ENCODE results near the gene NCL.
"Not testable (repeated sequence)": the region's sequence is repeated elsewhere in the genome, so short reads cannot be mapped to it uniquely, and the experiment has no call there.

The NCL gene

DNA sequence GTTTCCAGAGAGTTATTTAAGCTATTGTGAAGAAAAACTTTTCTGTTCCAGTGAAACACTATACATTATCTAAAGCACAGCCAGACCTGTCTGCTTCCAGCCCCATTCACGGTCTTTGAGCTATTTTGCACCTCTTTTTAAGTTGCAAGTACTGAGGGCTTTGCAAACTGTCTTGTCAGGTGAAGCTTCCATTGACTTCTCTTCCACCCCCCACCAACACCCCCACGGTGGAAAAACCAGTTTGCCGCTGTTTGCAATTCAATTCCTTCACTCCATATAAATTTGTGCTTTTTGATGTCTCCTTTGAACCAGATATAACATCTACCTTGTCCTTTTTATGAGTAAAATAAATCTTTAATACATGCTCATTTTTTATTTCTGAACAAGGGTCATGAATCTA, 53.0 kb downstream of the NCL start:
- H3K27me3 ChIP-seq (replicated peaks in 2 of 5; ENCODE audit: control insufficient read depth in 4 of 5, insufficient read depth in 5 of 5, low read length in 4 of 5) = peaks cover 0 to 8% (median 5%) of the 10 kb centered on the region in 5 experiments
- H3K4me3 ChIP-seq (ENCODE audit: control insufficient read depth in 1 of 7, extremely low read depth in 1 of 7, insufficient read depth in 4 of 7, low read depth in 2 of 7, low read length in 6 of 7) = peak overlapping the region in 1 of 7 experiments; percentile 78
- H3K9me3 ChIP-seq (ENCODE audit: control extremely low read depth in 1 of 5, control insufficient read depth in 4 of 5, insufficient read depth in 2 of 5, low read depth in 1 of 5, low read length in 4 of 5) = peaks cover 0 to 5% (median 0%) of the 10 kb centered on the region in 5 experiments
- ChIA-PET CTCF (interaction anchor here (0.8 to 17.1 kb wide), 23 partner anchors 8 to 308 kb away, joined by 3 to 234 read pairs (median 5); partner anchors contain the start of gene B3GNT7), POLR2A (no interaction called here)
- WGBS (ENCODE audit: insufficient coverage) = 91% methylated on average over 1 of the region's 3 CpGs
- peaks cover 0 to 20% (median 13%) of the 10 kb centered on the region in 4 experiments for H3K4me1 ChIP-seq (ENCODE audit: control extremely low read depth in 1 of 4, control insufficient read depth in 4 of 4, insufficient read depth in 4 of 4, low read length in 3 of 4)
- no peaks in the 10 kb centered on the region for H3K36me3 ChIP-seq (ENCODE audit: control insufficient read depth in 4 of 4, insufficient read depth in 4 of 4, low read length in 3 of 4)
- DNase-seq = no peak
- H3K27ac ChIP-seq (ENCODE audit: insufficient read depth in 1 of 2, low read depth in 1 of 2, low read length in 2 of 2, poor library complexity in 1 of 2, severe bottlenecking in 2 of 2) = no peak overlapping the region

- ChIA-PET POLR2A (no interaction called here), CTCF (interaction anchor here (0.8 to 17.1 kb wide), 16 partner anchors 10 to 307 kb away, joined by 3 to 234 read pairs (median 4); partner anchors contain the start of gene B3GNT7)
- Histone ChIP-seq H3K27ac (ENCODE audit: insufficient read depth in 1 of 2, low read depth in 1 of 2, low read length in 2 of 2, poor library complexity in 1 of 2, severe bottlenecking in 2 of 2) (no peak overlapping the region), H3K9me3 (ENCODE audit: control extremely low read depth in 1 of 5, control insufficient read depth in 4 of 5, insufficient read depth in 2 of 5, low read depth in 1 of 5, low read length in 4 of 5) (peaks cover 0 to 5% (median 0%) of the 10 kb centered on the region in 5 experiments), H3K4me1 (ENCODE audit: control extremely low read depth in 1 of 4, control insufficient read depth in 4 of 4, insufficient read depth in 4 of 4, low read length in 3 of 4) (peaks cover 0 to 25% (median 17%) of the 10 kb centered on the region in 4 experiments), H3K4me3 (ENCODE audit: control insufficient read depth in 1 of 7, extremely low read depth in 1 of 7, insufficient read depth in 4 of 7, low read depth in 2 of 7, low read length in 6 of 7) (no peak overlapping the region), H3K36me3 (ENCODE audit: control insufficient read depth in 4 of 4, insufficient read depth in 4 of 4, low read length in 3 of 4) (no peaks in the 10 kb centered on the region), H3K27me3 (replicated peaks in 2 of 5; ENCODE audit: control insufficient read depth in 4 of 5, insufficient read depth in 5 of 5, low read length in 4 of 5) (peaks cover 0 to 8% (median 5%) of the 10 kb centered on the region in 5 experiments)
- peak in 2 of 3 donors; percentile 39 to 54 for DNase-seq
- 85% methylated on average over 6 of the region's 6 CpGs for WGBS (ENCODE audit: insufficient coverage)
Measured at GRCh38 chr2:231410293-231411004, 53.8 kb downstream of the NCL start.

- WGBS (ENCODE audit: insufficient coverage) = 85% methylated on average over 4 of the region's 5 CpGs
- DNase-seq = no peak
- POLR2A ChIA-PET = no interaction called here
- CTCF ChIA-PET = interaction anchor here (0.8 to 17.1 kb wide), 9 partner anchors 9 to 305 kb away, joined by 3 to 234 read pairs (median 3); no protein-coding TSS in a partner anchor
- Histone ChIP-seq H3K27ac (ENCODE audit: insufficient read depth in 1 of 2, low read depth in 1 of 2, low read length in 2 of 2, poor library complexity in 1 of 2, severe bottlenecking in 2 of 2) (no peak overlapping the region), H3K27me3 (replicated peaks in 2 of 5; ENCODE audit: control insufficient read depth in 4 of 5, insufficient read depth in 5 of 5, low read length in 4 of 5) (peaks cover 0 to 8% (median 5%) of the 10 kb centered on the region in 5 experiments), H3K4me3 (ENCODE audit: control insufficient read depth in 1 of 7, extremely low read depth in 1 of 7, insufficient read depth in 4 of 7, low read depth in 2 of 7, low read length in 6 of 7) (no peak overlapping the region), H3K4me1 (ENCODE audit: control extremely low read depth in 1 of 4, control insufficient read depth in 4 of 4, insufficient read depth in 4 of 4, low read length in 3 of 4) (peaks cover 0 to 32% (median 17%) of the 10 kb centered on the region in 4 experiments), H3K36me3 (ENCODE audit: control insufficient read depth in 4 of 4, insufficient read depth in 4 of 4, low read length in 3 of 4) (no peaks in the 10 kb centered on the region), H3K9me3 (ENCODE audit: control extremely low read depth in 1 of 5, control insufficient read depth in 4 of 5, insufficient read depth in 2 of 5, low read depth in 1 of 5, low read length in 4 of 5) (peaks cover 0 to 5% (median 0%) of the 10 kb centered on the region in 5 experiments)
Measured at GRCh38 chr2:231409776-231410175, 54.5 kb downstream of the NCL start.

- peaks cover 0 to 32% (median 17%) of the 10 kb centered on the region in 4 experiments for H3K4me1 ChIP-seq (ENCODE audit: control extremely low read depth in 1 of 4, control insufficient read depth in 4 of 4, insufficient read depth in 4 of 4, low read length in 3 of 4)
- CTCF ChIA-PET = interaction anchor here (0.6 to 17.1 kb wide), 8 partner anchors 10 to 304 kb away, joined by 3 to 234 read pairs (median 9); no protein-coding TSS in a partner anchor
- H3K36me3 ChIP-seq (ENCODE audit: control insufficient read depth in 4 of 4, insufficient read depth in 4 of 4, low read length in 3 of 4); H3K9me3 ChIP-seq (ENCODE audit: control extremely low read depth in 1 of 5, control insufficient read depth in 4 of 5, insufficient read depth in 2 of 5, low read depth in 1 of 5, low read length in 4 of 5); POLR2A ChIA-PET; H3K27me3 ChIP-seq (replicated peaks in 2 of 5; ENCODE audit: control insufficient read depth in 4 of 5, insufficient read depth in 5 of 5, low read length in 4 of 5); DNase-seq; H3K4me3 ChIP-seq (ENCODE audit: control insufficient read depth in 1 of 7, extremely low read depth in 1 of 7, insufficient read depth in 4 of 7, low read depth in 2 of 7, low read length in 6 of 7); H3K27ac ChIP-seq (ENCODE audit: insufficient read depth in 1 of 2, low read depth in 1 of 2, low read length in 2 of 2, poor library complexity in 1 of 2, severe bottlenecking in 2 of 2): not testable (repeated sequence)
- WGBS (ENCODE audit: insufficient coverage) = 100% methylated on average over 4 of the region's 9 CpGs
Measured at GRCh38 chr2:231408304-231408703, 56.0 kb downstream of the NCL start.

DNA sequence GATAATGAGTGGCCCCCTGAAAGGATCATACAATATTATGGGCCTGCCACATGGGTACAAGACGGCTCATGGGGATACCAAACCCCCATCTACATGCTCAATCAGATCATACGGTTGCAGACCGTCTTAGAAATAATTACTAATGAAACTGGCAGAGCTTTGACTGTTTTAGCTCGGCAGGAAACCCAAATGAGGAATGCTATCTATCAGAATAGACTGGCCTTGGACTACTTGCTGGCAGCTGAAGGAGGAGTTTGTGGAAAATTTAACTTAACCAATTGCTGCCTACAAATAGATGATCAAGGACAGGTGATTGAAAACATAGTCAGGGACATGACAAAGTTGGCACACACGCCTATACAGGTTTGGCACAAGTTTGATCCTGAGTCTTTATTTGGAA, 56.6 kb downstream of the NCL start:
- H3K36me3 ChIP-seq (ENCODE audit: control insufficient read depth in 4 of 4, insufficient read depth in 4 of 4, low read length in 3 of 4); H3K27ac ChIP-seq (ENCODE audit: insufficient read depth in 1 of 2, low read depth in 1 of 2, low read length in 2 of 2, poor library complexity in 1 of 2, severe bottlenecking in 2 of 2); POLR2A ChIA-PET; DNase-seq; H3K4me3 ChIP-seq (ENCODE audit: control insufficient read depth in 1 of 7, extremely low read depth in 1 of 7, insufficient read depth in 4 of 7, low read depth in 2 of 7, low read length in 6 of 7); H3K9me3 ChIP-seq (ENCODE audit: control extremely low read depth in 1 of 5, control insufficient read depth in 4 of 5, insufficient read depth in 2 of 5, low read depth in 1 of 5, low read length in 4 of 5); H3K27me3 ChIP-seq (replicated peaks in 2 of 5; ENCODE audit: control insufficient read depth in 4 of 5, insufficient read depth in 5 of 5, low read length in 4 of 5): not testable (repeated sequence)
- WGBS (ENCODE audit: insufficient coverage) = 100% methylated on average over 1 of the region's 5 CpGs
- CTCF ChIA-PET = interaction anchor here (0.6 to 17.1 kb wide), 14 partner anchors 10 to 312 kb away, joined by 3 to 234 read pairs (median 4); no protein-coding TSS in a partner anchor
- H3K4me1 ChIP-seq (ENCODE audit: control extremely low read depth in 1 of 4, control insufficient read depth in 4 of 4, insufficient read depth in 4 of 4, low read length in 3 of 4) = peaks cover 0 to 30% (median 17%) of the 10 kb centered on the region in 4 experiments

DNA sequence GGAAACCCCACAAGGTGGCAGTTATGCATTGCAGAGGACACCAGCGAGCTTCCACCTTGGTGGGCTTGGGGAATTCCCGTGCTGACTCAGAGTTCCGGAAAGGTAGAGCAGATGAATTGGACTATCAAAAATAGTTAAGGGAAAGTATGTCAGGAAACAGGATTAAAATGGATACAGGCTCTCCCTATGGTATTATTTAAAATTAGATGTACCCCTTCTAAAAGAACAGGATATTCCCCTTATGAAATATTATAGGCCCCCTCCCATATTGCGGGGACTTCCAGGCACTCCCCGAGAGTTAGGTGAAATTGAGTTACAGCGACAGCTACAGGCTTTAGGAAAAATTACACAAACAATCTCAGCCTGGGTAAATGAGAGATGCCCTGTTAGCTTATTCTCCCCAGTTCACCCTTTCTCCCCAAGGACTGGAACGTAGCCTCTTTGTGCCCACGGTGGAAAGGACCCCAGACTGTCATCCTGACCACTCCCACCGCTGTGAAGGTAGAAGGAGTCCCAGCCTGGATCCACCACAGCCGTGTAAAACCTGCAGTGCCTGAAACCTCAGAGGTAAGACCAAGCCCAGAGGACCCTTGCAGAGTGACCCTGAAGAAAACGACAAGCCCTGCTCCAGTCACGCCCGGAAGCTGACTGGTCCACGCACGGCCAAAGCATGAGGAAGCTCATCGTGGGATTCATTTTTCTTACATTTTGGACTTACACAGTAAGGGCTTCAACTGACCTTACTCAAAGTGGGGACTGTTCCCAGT, 58.5 kb downstream of the NCL start:
- not testable (repeated sequence) for H3K36me3 ChIP-seq (ENCODE audit: control insufficient read depth in 4 of 4, insufficient read depth in 4 of 4, low read length in 3 of 4); H3K9me3 ChIP-seq (ENCODE audit: control extremely low read depth in 1 of 5, control insufficient read depth in 4 of 5, insufficient read depth in 2 of 5, low read depth in 1 of 5, low read length in 4 of 5); H3K27me3 ChIP-seq (replicated peaks in 2 of 5; ENCODE audit: control insufficient read depth in 4 of 5, insufficient read depth in 5 of 5, low read length in 4 of 5); H3K27ac ChIP-seq (ENCODE audit: insufficient read depth in 1 of 2, low read depth in 1 of 2, low read length in 2 of 2, poor library complexity in 1 of 2, severe bottlenecking in 2 of 2)
- peak; percentile 47 to 80 (median 79) for DNase-seq
- peaks cover 0 to 20% (median 12%) of the 10 kb centered on the region in 4 experiments for H3K4me1 ChIP-seq (ENCODE audit: control extremely low read depth in 1 of 4, control insufficient read depth in 4 of 4, insufficient read depth in 4 of 4, low read length in 3 of 4)
- whole genome bisulfite sequencing (ENCODE audit: insufficient coverage) = 7% methylated on average over 13 of the region's 16 CpGs
- H3K4me3 ChIP-seq (ENCODE audit: control insufficient read depth in 1 of 7, extremely low read depth in 1 of 7, insufficient read depth in 4 of 7, low read depth in 2 of 7, low read length in 6 of 7) = peak overlapping the region in 2 of 7 experiments; percentile 32 to 42
- CTCF ChIA-PET = interaction anchor here (0.8 to 17.1 kb wide), 20 partner anchors 9 to 302 kb away, joined by 3 to 234 read pairs (median 4); no protein-coding TSS in a partner anchor
- POLR2A ChIA-PET = interaction anchor here (0.5 kb wide), 1 partner anchor 58 kb away, joined by 3 read pairs; no protein-coding TSS in a partner anchor
